HG02759 (cell line): Measurements from ENCODE around the gene SEMA4D.

Source experiments
- ATAC-seq: cut with Tn5 transposase; IDR thresholded peaks from one replicate; pipeline ENCODE4 v1.9.1; 2021; ENCODE audit warnings: mild to moderate bottlenecking, moderate library complexity; ENCODE audit not compliant: unreplicated experiment

Gene SEMA4D

GRCh38 chr9:89502038-89502601, 4.2 kb upstream of the SEMA4D start:
- ATAC-seq, result no peak

- no peak for ATAC-seq
These were observed 3.5 kb upstream of the SEMA4D start for GRCh38 chr9:89501311-89501898.

- ATAC-seq, result no peak
These were observed 2.1 kb upstream of the SEMA4D start for GRCh38 chr9:89500008-89500407.

GRCh38 chr9:89498852-89499480, 1.1 kb upstream of the SEMA4D start:
- ATAC-seq, result no peak

GRCh38 chr9:89497257-89497963, 503 bp downstream of the SEMA4D start:
- ATAC-seq, result peak; percentile 37

- ATAC-seq, result no peak
These were observed 1.2 kb downstream of the SEMA4D start for GRCh38 chr9:89496645-89497256.

- no peak for ATAC-seq
These were observed 1.9 kb downstream of the SEMA4D start for GRCh38 chr9:89495824-89496560.

GRCh38 chr9:89494199-89494598, 3.7 kb downstream of the SEMA4D start:
- ATAC-seq, result no peak

- ATAC-seq, result no peak
These were observed 4.2 kb downstream of the SEMA4D start for GRCh38 chr9:89493671-89494070.

GRCh38 chr9:89493181-89493580, 4.7 kb downstream of the SEMA4D start:
- no peak for ATAC-seq

- ATAC-seq, result no peak
These were observed 5.3 kb downstream of the SEMA4D start for GRCh38 chr9:89492586-89492985.

GRCh38 chr9:89491694-89492093, 6.2 kb downstream of the SEMA4D start:
- no peak for ATAC-seq

GRCh38 chr9:89489548-89490530, 8.1 kb downstream of the SEMA4D start:
- peak; percentile 46 for ATAC-seq

GRCh38 chr9:89488936-89489335, 9.0 kb downstream of the SEMA4D start:
- ATAC-seq, result no peak

GRCh38 chr9:89488131-89488530, 9.8 kb downstream of the SEMA4D start:
- no peak for ATAC-seq

GRCh38 chr9:89486681-89487080, 11.2 kb downstream of the SEMA4D start:
- no peak for ATAC-seq

- ATAC-seq, result peak; percentile 33
These were observed 13.2 kb downstream of the SEMA4D start for GRCh38 chr9:89484475-89485404.

- peak; percentile 85 for ATAC-seq
These were observed 14.1 kb downstream of the SEMA4D start for GRCh38 chr9:89483592-89484474.
